Liver (tissue), 9 donors: ENCODE measurements around the gene RNF149. TPM values are rescaled to one million over a fixed set of nuclear protein-coding genes. Genes with fewer than 3 reads are reported as not detected.
A peak's percentile ranks its signal among the peaks of the same experiment; 100 is the strongest.

ENCODE experiments used
- DNase-seq: peaks from one replicate; pipeline ENCODE4 v3.0.0-alpha.2; 2017; ENCODE audit warnings: low spot score
- H3K27ac ChIP-seq, 2 donors: one replicate each; pipeline ENCODE4 v1.7.0; 2013; ENCODE audit warnings: inconsistent platforms in 2 of 2, low read length in 2 of 2, control low read depth in 1 of 2, low read depth in 1 of 2, mild to moderate bottlenecking in 1 of 2
- H3K27me3 ChIP-seq, 4 donors: one replicate each; pipeline versions ENCODE4 v1.6.1 to v1.7.0; 2013; ENCODE audit warnings: low read length in 3 of 4, inconsistent platforms in 1 of 4, mild to moderate bottlenecking in 1 of 4, moderate library complexity in 1 of 4; ENCODE audit not compliant: control insufficient read depth in 4 of 4, insufficient read depth in 4 of 4
- H3K36me3 ChIP-seq, 4 donors: one replicate each; pipeline versions ENCODE4 v1.6.1 to v1.7.0; 2013; ENCODE audit warnings: low read length in 3 of 4, mild to moderate bottlenecking in 3 of 4, low read depth in 1 of 4, moderate library complexity in 1 of 4; ENCODE audit not compliant: control insufficient read depth in 4 of 4, insufficient read depth in 3 of 4
- H3K4me1 ChIP-seq, 4 donors: one replicate each; pipeline versions ENCODE4 v1.6.1 to v1.7.0; 2013; ENCODE audit warnings: low read length in 3 of 4, mild to moderate bottlenecking in 3 of 4, moderate library complexity in 1 of 4; ENCODE audit not compliant: control insufficient read depth in 4 of 4, insufficient read depth in 4 of 4
- H3K4me3 ChIP-seq, 3 donors: one replicate each; pipeline versions ENCODE4 v1.6.1 to v1.7.0; 2013; ENCODE audit warnings: low read length in 3 of 3, control low read depth in 1 of 3, low read depth in 1 of 3, mild to moderate bottlenecking in 1 of 3
- H3K9ac ChIP-seq, 2 donors: one replicate each; pipeline ENCODE4 v1.7.0; 2013; ENCODE audit warnings: low read length in 2 of 2, mild to moderate bottlenecking in 2 of 2, moderate library complexity in 2 of 2, control low read depth in 1 of 2, low read depth in 1 of 2
- H3K9me3 ChIP-seq, 4 donors: one replicate each; pipeline versions ENCODE4 v1.6.1 to v1.7.0; 2013; ENCODE audit warnings: low read length in 3 of 4; ENCODE audit not compliant: control insufficient read depth in 4 of 4
- EGR1 ChIP-seq, 2 donors: IDR thresholded peaks; 2 replicates each; pipeline ENCODE4 v1.6.1; 2016 to 2018; ENCODE audit warnings: antibody characterized with exemption in 2 of 2, low read depth in 2 of 2
- FOXA1 ChIP-seq: IDR thresholded peaks from 2 replicates; pipeline ENCODE4 v1.6.1; 2016; ENCODE audit warnings: antibody characterized with exemption
- FOXA2 ChIP-seq: IDR thresholded peaks from 2 replicates; pipeline ENCODE4 v1.6.1; 2016; ENCODE audit warnings: antibody characterized with exemption
- GABPA ChIP-seq, 2 donors: IDR thresholded peaks in 1 of 2; conservative IDR thresholded peaks in 1 of 2; 2 replicates each; pipeline ENCODE4 v1.6.1; 2016; ENCODE audit warnings: antibody characterized with exemption in 2 of 2, mild to moderate bottlenecking in 1 of 2, moderate library complexity in 1 of 2
- HNF4A ChIP-seq, 2 donors: conservative IDR thresholded peaks; 2 replicates each; pipeline ENCODE4 v1.6.1; 2016; ENCODE audit warnings: antibody characterized with exemption in 2 of 2, mild to moderate bottlenecking in 2 of 2
- HNF4G ChIP-seq: IDR thresholded peaks from 2 replicates; pipeline ENCODE4 v1.6.1; 2016; ENCODE audit warnings: antibody characterized with exemption
- JUND ChIP-seq, 2 donors: IDR thresholded peaks; 2 replicates each; pipeline ENCODE4 v1.6.1; 2016; ENCODE audit warnings: antibody characterized with exemption in 2 of 2
- NR2F2 ChIP-seq: IDR thresholded peaks from 2 replicates; pipeline ENCODE4 v1.6.1; 2016; ENCODE audit warnings: antibody characterized with exemption
- RAD21 ChIP-seq, 2 donors: IDR thresholded peaks; 2 replicates each; pipeline ENCODE4 v1.6.1; 2016; ENCODE audit warnings: antibody characterized with exemption in 2 of 2, mild to moderate bottlenecking in 2 of 2
- RXRA ChIP-seq, 2 donors: IDR thresholded peaks; 2 replicates each; pipeline ENCODE4 v1.6.1; 2017 to 2018; ENCODE audit warnings: antibody characterized with exemption in 2 of 2, mild to moderate bottlenecking in 1 of 2
- SP1 ChIP-seq: IDR thresholded peaks from 2 replicates; pipeline ENCODE4 v1.6.1; 2018; ENCODE audit warnings: antibody characterized with exemption, mild to moderate bottlenecking
- TAF1 ChIP-seq: conservative IDR thresholded peaks from 2 replicates; pipeline ENCODE4 v1.6.1; 2016; ENCODE audit warnings: antibody characterized with exemption, mild to moderate bottlenecking
- YY1 ChIP-seq: IDR thresholded peaks from 2 replicates; pipeline ENCODE4 v1.6.1; 2016; ENCODE audit warnings: antibody characterized with exemption, mild to moderate bottlenecking
- WGBS: extraction: QIAGEN DNeasy Blood & Tissue Kit; methylation state at CpG from one replicate; pipeline ENCODE4 v1.1.7; 2013; 5-methylcytosine and 5-hydroxymethylcytosine counted together
- polyA plus RNA-seq, 2 donors: library from polyadenylated mRNA; stranded (reverse) in 1 of 2; unstranded in 1 of 2; fragments of 200-250 nt in 1 of 2; fragments of >200 nt in 1 of 2; fragmentation: Nextera tagmentation in 1 of 2; extraction: Ambion mirVana in 1 of 2; gene quantifications; one replicate each; pipeline versions ENCODE4 v1.2.1 to v1.2.3, GENCODE V29; 2013 to 2015
- total RNA-seq, 2 donors: library from RNA; depleted of rRNA; stranded (reverse); fragments of >200 nt; gene quantifications; one replicate each; pipeline ENCODE4 v1.2.3, GENCODE V29; 2014
- TF ChIP-seq, protein P1 (sequence below): IDR thresholded peaks from 2 replicates; pipeline ENCODE4 v1.6.1; 2016; ENCODE audit warnings: antibody characterized with exemption, mild to moderate bottlenecking
- TF ChIP-seq, protein P2 (sequence below): IDR thresholded peaks from 2 replicates; pipeline ENCODE4 v1.6.1; 2016; ENCODE audit warnings: antibody characterized with exemption
- TF ChIP-seq, protein P3 (sequence below): IDR thresholded peaks from 2 replicates; pipeline ENCODE4 v1.6.1; 2016; ENCODE audit warnings: antibody characterized with exemption
- TF ChIP-seq, protein P4 (sequence below): IDR thresholded peaks from 2 replicates; pipeline ENCODE4 v1.6.1; 2016; ENCODE audit warnings: antibody characterized with exemption
- TF ChIP-seq, protein P5 (sequence below): fragments of 150-350 bp; IDR thresholded peaks from 2 replicates; pipeline ENCODE4 v1.5.1; 2017; ENCODE audit warnings: improper control_type of control experiment, low read depth, low read length; ENCODE audit not compliant: missing input control
- donor health status: healthy.
- donor health status: healthy.
- donor health status: healthy.
- donor health status: healthy.
- donor health status: healthy.

Gene RNF149
- total and polyA plus RNA-seq, 4 donors = 14.1 to 54.7 (median 29.1) TPM

DNA sequence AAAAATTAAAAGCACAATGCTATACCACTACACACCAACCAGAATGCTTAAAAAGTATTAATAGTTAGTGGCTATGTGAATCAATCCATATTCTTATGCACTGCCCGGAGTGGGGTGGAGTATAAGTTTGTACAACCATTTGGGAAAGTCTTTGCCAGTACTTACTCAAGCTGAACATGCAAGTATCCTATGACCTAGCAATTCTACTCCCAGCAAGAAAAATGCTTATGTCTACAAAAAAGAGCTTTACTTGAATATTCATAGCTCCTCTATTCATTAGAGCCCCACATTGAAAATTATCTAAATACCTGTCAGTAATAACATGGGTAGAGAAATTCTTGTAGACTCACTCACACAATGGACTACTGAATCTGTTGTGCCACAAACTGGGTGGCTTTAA lies 77.3 kb downstream of the RNF149 start:
- TF ChIP-seq GABPA (IDR thresholded peaks at IDR 0.05 in 1 of 2, conservative IDR thresholded peaks at IDR 0.05 in 1 of 2) = no peak
- Histone ChIP-seq H3K4me1 (peaks cover 3 to 21% (median 6%) of the 10 kb centered on the region in 4 donors), H3K27ac (no peak overlapping the region), H3K27me3 (no peaks in the 10 kb centered on the region), H3K9ac (no peak overlapping the region), H3K36me3 (no peaks in the 10 kb centered on the region), H3K4me3 (no peak overlapping the region), H3K9me3 (no peaks in the 10 kb centered on the region)
- WGBS = 97% methylated on average over 1 of the region's 1 CpG
- DNase-seq = no peak

DNA sequence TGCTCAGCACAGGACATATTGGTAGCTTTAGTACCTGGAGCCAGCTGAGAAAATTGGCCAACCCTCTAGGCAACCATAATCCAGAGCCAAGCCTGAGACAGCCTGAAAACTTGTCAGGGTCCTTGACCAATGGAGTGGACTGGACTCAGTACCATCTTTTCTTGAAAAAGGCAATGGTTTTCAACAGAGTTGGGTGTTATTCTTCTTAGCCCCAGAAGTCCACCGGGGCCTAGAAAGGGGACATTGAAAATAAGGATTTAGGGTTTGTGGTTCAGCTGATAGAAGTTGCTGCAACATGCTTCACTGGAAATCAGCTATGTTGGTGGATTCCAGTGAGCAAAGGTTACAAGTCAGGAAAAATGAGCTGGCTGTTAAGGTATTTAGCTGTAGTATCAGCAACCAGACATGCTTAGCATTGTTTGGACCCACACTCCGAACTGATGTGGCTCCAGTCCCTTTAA lies 77.9 kb downstream of the RNF149 start:
- Histone ChIP-seq H3K4me1 (peaks cover 3 to 21% (median 6%) of the 10 kb centered on the region in 4 donors), H3K9ac (no peak overlapping the region), H3K27me3 (no peaks in the 10 kb centered on the region), H3K36me3 (no peaks in the 10 kb centered on the region), H3K4me3 (no peak overlapping the region), H3K27ac (peak overlapping the region in 1 of 2 donors; percentile 14), H3K9me3 (no peaks in the 10 kb centered on the region)
- no peak for DNase-seq
- WGBS = 64% methylated on average over 2 of the region's 2 CpGs
- TF ChIP-seq EGR1 (IDR thresholded peaks at IDR 0.05; ENCODE audit: low read depth in 2 of 2) = no peak
- peak in 1 of 2 donors; percentile 48 for TF ChIP-seq JUND (IDR thresholded peaks at IDR 0.05)
- TF ChIP-seq TAF1 = no peak
- TF ChIP-seq GABPA (IDR thresholded peaks at IDR 0.05 in 1 of 2, conservative IDR thresholded peaks at IDR 0.05 in 1 of 2) = no peak
- TF ChIP-seq HNF4G = peak; percentile 52
- peak in 1 of 2 donors; percentile 9 for TF ChIP-seq RAD21 (IDR thresholded peaks at IDR 0.05)
- TF ChIP-seq, protein P1, sequence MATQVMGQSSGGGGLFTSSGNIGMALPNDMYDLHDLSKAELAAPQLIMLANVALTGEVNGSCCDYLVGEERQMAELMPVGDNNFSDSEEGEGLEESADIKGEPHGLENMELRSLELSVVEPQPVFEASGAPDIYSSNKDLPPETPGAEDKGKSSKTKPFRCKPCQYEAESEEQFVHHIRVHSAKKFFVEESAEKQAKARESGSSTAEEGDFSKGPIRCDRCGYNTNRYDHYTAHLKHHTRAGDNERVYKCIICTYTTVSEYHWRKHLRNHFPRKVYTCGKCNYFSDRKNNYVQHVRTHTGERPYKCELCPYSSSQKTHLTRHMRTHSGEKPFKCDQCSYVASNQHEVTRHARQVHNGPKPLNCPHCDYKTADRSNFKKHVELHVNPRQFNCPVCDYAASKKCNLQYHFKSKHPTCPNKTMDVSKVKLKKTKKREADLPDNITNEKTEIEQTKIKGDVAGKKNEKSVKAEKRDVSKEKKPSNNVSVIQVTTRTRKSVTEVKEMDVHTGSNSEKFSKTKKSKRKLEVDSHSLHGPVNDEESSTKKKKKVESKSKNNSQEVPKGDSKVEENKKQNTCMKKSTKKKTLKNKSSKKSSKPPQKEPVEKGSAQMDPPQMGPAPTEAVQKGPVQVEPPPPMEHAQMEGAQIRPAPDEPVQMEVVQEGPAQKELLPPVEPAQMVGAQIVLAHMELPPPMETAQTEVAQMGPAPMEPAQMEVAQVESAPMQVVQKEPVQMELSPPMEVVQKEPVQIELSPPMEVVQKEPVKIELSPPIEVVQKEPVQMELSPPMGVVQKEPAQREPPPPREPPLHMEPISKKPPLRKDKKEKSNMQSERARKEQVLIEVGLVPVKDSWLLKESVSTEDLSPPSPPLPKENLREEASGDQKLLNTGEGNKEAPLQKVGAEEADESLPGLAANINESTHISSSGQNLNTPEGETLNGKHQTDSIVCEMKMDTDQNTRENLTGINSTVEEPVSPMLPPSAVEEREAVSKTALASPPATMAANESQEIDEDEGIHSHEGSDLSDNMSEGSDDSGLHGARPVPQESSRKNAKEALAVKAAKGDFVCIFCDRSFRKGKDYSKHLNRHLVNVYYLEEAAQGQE = peak; percentile 37
- no peak for TF ChIP-seq FOXA1
- peak in 1 of 2 donors; percentile 37 for TF ChIP-seq RXRA (IDR thresholded peaks at IDR 0.05)
- no peak for TF ChIP-seq NR2F2
- TF ChIP-seq, protein P2, sequence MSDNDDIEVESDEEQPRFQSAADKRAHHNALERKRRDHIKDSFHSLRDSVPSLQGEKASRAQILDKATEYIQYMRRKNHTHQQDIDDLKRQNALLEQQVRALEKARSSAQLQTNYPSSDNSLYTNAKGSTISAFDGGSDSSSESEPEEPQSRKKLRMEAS = peak; percentile 26
- TF ChIP-seq, protein P3, sequence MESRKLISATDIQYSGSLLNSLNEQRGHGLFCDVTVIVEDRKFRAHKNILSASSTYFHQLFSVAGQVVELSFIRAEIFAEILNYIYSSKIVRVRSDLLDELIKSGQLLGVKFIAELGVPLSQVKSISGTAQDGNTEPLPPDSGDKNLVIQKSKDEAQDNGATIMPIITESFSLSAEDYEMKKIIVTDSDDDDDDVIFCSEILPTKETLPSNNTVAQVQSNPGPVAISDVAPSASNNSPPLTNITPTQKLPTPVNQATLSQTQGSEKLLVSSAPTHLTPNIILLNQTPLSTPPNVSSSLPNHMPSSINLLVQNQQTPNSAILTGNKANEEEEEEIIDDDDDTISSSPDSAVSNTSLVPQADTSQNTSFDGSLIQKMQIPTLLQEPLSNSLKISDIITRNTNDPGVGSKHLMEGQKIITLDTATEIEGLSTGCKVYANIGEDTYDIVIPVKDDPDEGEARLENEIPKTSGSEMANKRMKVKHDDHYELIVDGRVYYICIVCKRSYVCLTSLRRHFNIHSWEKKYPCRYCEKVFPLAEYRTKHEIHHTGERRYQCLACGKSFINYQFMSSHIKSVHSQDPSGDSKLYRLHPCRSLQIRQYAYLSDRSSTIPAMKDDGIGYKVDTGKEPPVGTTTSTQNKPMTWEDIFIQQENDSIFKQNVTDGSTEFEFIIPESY = no peak
- TF ChIP-seq SP1 = peak; percentile 88
- TF ChIP-seq HNF4A (conservative IDR thresholded peaks at IDR 0.05) = peak; percentile 75 to 78
- TF ChIP-seq FOXA2 = no peak
- TF ChIP-seq, protein P4, sequence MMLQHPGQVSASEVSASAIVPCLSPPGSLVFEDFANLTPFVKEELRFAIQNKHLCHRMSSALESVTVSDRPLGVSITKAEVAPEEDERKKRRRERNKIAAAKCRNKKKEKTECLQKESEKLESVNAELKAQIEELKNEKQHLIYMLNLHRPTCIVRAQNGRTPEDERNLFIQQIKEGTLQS = no peak
- peak; percentile 64 for TF ChIP-seq YY1
- TF ChIP-seq, protein P5, sequence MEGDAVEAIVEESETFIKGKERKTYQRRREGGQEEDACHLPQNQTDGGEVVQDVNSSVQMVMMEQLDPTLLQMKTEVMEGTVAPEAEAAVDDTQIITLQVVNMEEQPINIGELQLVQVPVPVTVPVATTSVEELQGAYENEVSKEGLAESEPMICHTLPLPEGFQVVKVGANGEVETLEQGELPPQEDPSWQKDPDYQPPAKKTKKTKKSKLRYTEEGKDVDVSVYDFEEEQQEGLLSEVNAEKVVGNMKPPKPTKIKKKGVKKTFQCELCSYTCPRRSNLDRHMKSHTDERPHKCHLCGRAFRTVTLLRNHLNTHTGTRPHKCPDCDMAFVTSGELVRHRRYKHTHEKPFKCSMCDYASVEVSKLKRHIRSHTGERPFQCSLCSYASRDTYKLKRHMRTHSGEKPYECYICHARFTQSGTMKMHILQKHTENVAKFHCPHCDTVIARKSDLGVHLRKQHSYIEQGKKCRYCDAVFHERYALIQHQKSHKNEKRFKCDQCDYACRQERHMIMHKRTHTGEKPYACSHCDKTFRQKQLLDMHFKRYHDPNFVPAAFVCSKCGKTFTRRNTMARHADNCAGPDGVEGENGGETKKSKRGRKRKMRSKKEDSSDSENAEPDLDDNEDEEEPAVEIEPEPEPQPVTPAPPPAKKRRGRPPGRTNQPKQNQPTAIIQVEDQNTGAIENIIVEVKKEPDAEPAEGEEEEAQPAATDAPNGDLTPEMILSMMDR = no peak
